GM18526 (cell line): ENCODE measurements around the gene CCHCR1.

Experiments
- POLR2A ChIP-seq: IDR thresholded peaks from 3 replicates; pipeline ENCODE4 v1.6.1; 2011; ENCODE audit not compliant: insufficient read length; ENCODE audit errors: extremely low read depth

Gene CCHCR1

GRCh38 chr6:31116661-31117385 lies 40.8 kb downstream of the CCHCR1 start:
- no peak for TF ChIP-seq POLR2A

DNA sequence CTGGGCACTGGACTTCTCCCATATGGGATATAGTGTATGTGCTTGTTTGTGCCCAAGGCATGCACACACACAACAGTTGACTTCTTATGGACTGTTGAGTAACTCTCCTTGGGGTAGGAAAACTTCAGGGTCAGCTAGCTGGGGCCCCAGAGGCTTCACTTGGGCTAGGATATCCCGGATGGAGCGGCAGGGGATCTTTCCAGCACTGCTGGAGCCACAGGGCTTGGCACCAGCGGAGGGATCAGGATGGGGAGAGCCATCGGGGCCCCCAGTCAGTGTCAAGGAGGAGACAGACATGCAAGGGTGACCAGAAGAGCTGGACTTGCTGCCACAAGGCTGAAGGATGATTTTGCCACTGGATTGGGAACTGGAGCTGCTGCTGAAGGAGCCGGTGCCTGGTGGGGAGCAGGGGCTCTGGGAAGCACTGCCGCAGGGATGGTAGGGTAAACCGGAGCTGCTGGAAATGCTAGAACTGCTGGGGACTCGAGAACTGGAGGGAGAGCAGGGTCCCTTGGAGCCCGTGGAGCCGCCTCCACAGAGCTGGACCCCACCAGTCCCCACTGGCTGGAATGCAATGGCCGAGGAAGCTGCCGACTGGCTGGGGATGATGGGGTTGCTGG lies 41.6 kb downstream of the CCHCR1 start:
- no peak for TF ChIP-seq POLR2A

GRCh38 chr6:31114970-31115849 lies 42.4 kb downstream of the CCHCR1 start:
- TF ChIP-seq POLR2A = no peak

DNA sequence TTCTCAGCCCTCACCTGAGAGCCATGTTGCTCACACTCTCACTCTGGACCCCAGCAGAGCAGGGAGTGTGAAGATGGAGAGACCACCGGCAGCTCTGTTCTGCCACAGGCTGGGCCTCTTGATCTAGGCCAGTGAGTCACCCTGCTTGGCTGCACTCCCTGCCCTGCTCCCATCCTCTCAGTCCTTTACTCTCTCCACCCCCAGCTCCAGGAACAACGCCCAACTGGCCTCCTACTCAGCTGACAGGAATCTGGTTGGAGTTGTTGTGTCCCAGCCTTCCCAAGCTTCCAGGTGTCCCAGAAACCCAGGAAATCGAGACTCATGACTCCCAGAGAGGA lies 43.1 kb downstream of the CCHCR1 start, which contains the start of gene PSORS1C1:
TSS of gene PSORS1C1 (plus strand) at position 260 of the 338 bp plus-strand sequence. CDS start 14,833 bp downstream, outside the sequence.
- no peak for TF ChIP-seq POLR2A

GRCh38 chr6:31113861-31114540 lies 43.6 kb downstream of the CCHCR1 start:
- TF ChIP-seq POLR2A = no peak

- no peak for TF ChIP-seq POLR2A
These were observed 45.1 kb downstream of the CCHCR1 start, which contains the start of gene C6orf15 for GRCh38 chr6:31112478-31112877. Gene C6orf15 (minus strand): TSS chr6:31112575. CDS start chr6:31112555, 20 bp downstream.

DNA sequence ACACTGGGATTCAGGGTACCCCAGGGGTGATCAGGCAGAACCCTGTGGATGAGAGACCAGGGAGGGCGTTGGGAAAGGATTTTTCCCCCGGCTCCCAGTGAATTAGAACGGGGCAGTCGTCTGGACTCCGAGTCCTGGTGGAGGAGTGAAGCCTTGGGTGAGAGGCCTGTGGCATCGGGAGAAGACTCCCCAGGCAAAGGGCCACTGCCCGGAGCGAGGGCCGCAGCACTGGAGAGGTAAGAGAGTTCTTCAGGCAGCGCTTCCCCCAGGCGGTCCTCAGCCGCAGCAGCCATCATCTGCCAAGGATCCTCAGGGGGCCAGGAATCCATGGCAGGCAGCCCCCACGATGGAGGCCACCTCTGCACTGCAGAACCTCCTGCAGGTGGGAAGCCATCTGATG lies 45.9 kb downstream of the CCHCR1 start:
- TF ChIP-seq POLR2A = no peak

- TF ChIP-seq POLR2A = no peak
These were observed 46.6 kb downstream of the CCHCR1 start for GRCh38 chr6:31110825-31111582.

- TF ChIP-seq POLR2A = no peak
These were observed 50.5 kb downstream of the CCHCR1 start for GRCh38 chr6:31107052-31107451.

- no peak for TF ChIP-seq POLR2A
These were observed 54.5 kb downstream of the CCHCR1 start for GRCh38 chr6:31103136-31103535.

DNA sequence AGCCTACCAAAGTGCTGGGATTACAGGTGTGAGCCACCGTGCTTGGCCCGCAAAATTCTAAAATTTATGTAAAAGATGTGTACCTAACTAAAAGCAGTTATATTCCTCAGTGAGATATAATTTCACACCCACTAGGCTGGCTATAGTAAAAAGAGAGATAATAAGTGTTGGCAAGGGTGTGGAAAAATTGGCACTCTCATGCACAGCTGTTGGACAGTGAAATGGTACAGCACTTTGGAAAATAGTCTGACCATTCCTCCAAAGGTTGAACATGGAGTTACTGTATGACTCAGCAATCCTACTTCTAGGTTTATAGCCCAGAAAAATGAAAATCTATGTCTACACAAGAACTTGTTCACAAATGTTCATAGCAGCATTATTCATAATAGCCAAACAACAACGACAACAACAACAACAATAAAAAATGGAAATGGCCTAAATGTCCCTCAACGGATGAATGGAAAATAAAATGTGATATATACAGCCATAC lies 59.1 kb downstream of the CCHCR1 start:
- TF ChIP-seq POLR2A = no peak

- no peak for TF ChIP-seq POLR2A
These were observed 60.9 kb downstream of the CCHCR1 start for GRCh38 chr6:31096656-31097055.

DNA sequence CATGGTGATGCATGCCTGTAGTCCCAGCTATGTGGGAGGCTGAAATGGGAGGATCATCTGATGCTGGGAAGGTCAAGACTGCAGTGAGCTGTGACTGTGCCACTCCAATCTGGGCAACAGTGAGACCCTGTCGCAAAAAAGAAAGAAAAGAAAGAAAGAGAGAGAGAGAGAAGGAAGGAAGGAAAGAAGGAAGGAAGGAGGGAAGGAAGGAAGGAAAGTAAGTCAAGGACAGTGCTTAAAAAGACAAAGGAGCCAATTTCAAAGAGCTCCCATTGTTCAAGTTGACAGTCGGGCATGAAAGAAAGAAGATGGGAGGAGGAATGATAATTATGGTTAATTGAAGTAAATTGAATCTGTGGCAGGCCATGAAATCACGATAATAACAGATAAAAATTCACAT lies 61.4 kb downstream of the CCHCR1 start:
- no peak for TF ChIP-seq POLR2A

- no peak for TF ChIP-seq POLR2A
These were observed 63.2 kb downstream of the CCHCR1 start for GRCh38 chr6:31094389-31094881.
